Effector memory CD4-positive, alpha-beta T cell (primary cell): Measurements from ENCODE around the gene TOMM40.
"Not testable (repeated sequence)": the region's sequence is repeated elsewhere in the genome, so short reads cannot be mapped to it uniquely, and the experiment has no call there.

Experiments used
- DNase-seq, 3 donors: peaks; one replicate each; pipeline ENCODE4 v3.0.0-alpha.2; 2020
- H3K27ac ChIP-seq: 2 replicates; pipeline ENCODE4 v1.7.0; 2013; ENCODE audit warnings: mild to moderate bottlenecking, low read length, moderate library complexity; ENCODE audit not compliant: insufficient read depth, poor library complexity, severe bottlenecking
- H3K27me3 ChIP-seq: replicated peaks from 2 replicates; pipeline ENCODE4 v1.7.0; 2013; ENCODE audit warnings: mild to moderate bottlenecking, low read length; ENCODE audit not compliant: insufficient read depth, control insufficient read depth, poor library complexity, severe bottlenecking
- H3K36me3 ChIP-seq: 2 replicates; pipeline ENCODE4 v1.7.0; 2013; ENCODE audit warnings: mild to moderate bottlenecking, low read length, moderate library complexity; ENCODE audit not compliant: control insufficient read depth, insufficient read depth
- H3K4me1 ChIP-seq: 2 replicates; pipeline ENCODE4 v1.7.0; 2013; ENCODE audit warnings: low read length, mild to moderate bottlenecking; ENCODE audit not compliant: control insufficient read depth, insufficient read depth, poor library complexity, severe bottlenecking
- H3K4me3 ChIP-seq: 2 replicates; pipeline ENCODE4 v1.7.0; 2013; ENCODE audit warnings: low read length, low read depth, mild to moderate bottlenecking; ENCODE audit not compliant: insufficient read depth, poor library complexity, severe bottlenecking
- H3K9me3 ChIP-seq: 2 replicates; pipeline ENCODE4 v1.7.0; 2013; ENCODE audit warnings: mild to moderate bottlenecking, low read length, moderate library complexity; ENCODE audit not compliant: control insufficient read depth

TOMM40 gene

DNA sequence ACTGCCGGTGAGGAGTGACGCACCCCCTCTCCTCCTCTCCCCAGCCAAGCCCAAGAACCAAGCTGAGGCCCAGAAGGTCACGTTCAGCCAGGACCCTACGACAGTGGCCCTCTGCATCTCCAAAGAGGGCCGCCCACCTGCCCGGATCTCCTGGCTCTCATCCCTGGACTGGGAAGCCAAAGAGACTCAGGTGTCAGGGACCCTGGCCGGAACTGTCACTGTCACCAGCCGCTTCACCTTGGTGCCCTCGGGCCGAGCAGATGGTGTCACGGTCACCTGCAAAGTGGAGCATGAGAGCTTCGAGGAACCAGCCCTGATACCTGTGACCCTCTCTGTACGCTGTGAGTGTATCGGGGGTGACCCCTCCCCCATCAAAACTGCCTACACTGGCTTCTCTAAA, 19.2 kb upstream of the TOMM40 start:
- H3K27me3 ChIP-seq: no peaks in the 10 kb centered on the region
- no peaks in the 10 kb centered on the region for H3K36me3 ChIP-seq

DNA sequence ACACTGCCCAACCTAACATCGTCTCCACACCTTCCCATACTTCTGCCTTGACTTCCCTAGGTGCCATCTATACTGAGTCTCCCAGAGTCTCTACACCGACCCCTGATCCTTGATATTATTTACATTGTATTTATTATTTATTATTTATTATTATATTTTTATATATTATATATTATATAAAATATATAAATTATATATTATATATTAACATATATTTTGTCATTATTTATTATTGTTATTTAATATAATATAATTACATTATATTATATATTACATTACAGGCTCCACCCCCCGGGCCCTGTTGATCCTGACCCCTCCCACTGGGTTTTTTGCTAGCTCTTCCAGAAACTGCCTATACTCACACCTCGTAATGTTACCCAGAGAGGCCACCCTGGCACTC, 18.4 kb upstream of the TOMM40 start:
- no peaks in the 10 kb centered on the region for H3K4me1 ChIP-seq
- no peak overlapping the region for H3K27ac ChIP-seq
- DNase-seq: no peak
- no peak overlapping the region for H3K4me3 ChIP-seq
- no peaks in the 10 kb centered on the region for H3K27me3 ChIP-seq
- no peaks in the 10 kb centered on the region for H3K36me3 ChIP-seq
- H3K9me3 ChIP-seq: no peaks in the 10 kb centered on the region

More for the DNA sequence above, 19.2 kb upstream of the TOMM40 start:
- Histone ChIP-seq H3K4me3 (no peak overlapping the region), H3K27ac (no peak overlapping the region), H3K4me1 (no peaks in the 10 kb centered on the region), H3K9me3 (no peaks in the 10 kb centered on the region)
- no peak for DNase-seq

DNA sequence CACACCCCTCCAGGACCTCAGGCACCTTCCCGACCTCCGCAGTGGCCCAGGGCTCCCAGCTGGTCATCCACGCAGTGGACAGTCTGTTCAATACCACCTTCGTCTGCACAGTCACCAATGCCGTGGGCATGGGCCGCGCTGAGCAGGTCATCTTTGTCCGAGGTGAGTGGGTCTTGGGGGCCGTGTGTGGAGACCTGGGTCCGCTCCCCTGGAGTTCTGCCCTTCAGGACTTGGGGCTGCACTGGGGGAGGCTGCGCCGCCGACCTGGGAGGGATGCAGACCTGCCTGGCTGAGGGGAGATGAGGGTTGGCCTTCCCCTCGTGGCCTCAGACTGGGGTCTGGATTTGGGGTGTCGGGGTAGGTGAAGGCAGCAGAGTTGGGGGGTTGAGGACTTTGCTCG, 16.7 kb upstream of the TOMM40 start:
- Histone ChIP-seq H3K27me3 (no peaks in the 10 kb centered on the region), H3K36me3 (no peaks in the 10 kb centered on the region), H3K4me1 (no peaks in the 10 kb centered on the region), H3K27ac (no peak overlapping the region), H3K4me3 (no peak overlapping the region), H3K9me3 (no peaks in the 10 kb centered on the region)
- no peak for DNase-seq

DNA sequence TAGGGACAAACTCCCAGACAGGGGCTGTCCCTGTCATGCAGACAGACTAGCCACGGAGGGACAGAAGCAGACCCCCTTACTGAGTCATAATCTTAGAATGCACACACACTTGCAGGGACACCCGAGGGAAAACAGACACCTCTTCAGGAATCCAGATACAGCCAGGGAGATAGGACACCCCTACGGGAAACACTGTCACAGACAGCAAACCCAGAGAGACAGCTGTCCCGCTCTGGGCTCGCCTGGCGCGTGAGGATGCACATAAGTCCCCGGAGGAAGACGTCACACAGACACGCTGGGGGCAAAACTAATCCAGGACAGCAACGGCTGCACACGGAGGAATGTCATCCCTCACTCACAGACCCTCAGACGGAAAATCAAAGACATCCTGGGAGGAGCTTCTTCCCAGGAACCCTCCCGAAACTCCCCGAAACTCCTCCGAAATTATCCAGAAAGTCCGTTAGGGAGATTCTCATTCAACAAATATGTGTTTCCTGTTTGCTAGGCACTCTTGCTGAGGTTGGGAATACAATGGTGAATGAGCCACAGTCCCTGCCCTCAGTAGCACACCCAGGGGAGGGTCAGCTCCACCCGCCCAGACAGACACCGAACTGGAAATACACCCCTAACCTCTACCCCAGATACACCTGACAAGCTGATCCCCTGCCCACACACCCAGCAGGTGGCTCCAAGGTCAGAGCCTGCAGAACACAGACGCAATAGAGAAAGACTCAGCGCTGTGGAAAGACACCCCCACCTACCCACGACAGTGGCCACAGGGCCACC, 15.2 kb upstream of the TOMM40 start:
- H3K9me3 ChIP-seq: no peaks in the 10 kb centered on the region
- no peak for DNase-seq
- no peaks in the 10 kb centered on the region for H3K4me1 ChIP-seq
- no peak overlapping the region for H3K4me3 ChIP-seq
- no peaks in the 10 kb centered on the region for H3K36me3 ChIP-seq
- H3K27ac ChIP-seq: no peak overlapping the region
- no peaks in the 10 kb centered on the region for H3K27me3 ChIP-seq

- Histone ChIP-seq H3K27ac (no peak overlapping the region), H3K36me3 (no peaks in the 10 kb centered on the region)
- no peak for DNase-seq
These were observed 14.0 kb upstream of the TOMM40 start for GRCh38 chr19:44876930-44877535.

DNA sequence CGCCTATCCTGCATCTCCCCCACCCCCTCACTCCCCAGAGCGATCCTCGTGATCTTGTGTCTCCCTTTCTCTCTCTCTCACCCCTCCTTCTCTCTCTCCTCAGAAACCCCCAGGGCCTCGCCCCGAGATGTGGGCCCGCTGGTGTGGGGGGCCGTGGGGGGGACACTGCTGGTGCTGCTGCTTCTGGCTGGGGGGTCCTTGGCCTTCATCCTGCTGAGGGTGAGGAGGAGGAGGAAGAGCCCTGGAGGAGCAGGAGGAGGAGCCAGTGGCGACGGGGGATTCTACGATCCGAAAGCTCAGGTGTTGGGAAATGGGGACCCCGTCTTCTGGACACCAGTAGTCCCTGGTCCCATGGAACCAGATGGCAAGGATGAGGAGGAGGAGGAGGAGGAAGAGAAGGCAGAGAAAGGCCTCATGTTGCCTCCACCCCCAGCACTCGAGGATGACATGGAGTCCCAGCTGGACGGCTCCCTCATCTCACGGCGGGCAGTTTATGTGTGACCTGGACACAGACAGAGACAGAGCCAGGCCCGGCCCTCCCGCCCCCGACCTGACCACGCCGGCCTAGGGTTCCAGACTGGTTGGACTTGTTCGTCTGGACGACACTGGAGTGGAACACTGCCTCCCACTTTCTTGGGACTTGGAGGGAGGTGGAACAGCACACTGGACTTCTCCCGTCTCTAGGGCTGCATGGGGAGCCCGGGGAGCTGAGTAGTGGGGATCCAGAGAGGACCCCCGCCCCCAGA, 12.8 kb upstream of the TOMM40 start:
- no peaks in the 10 kb centered on the region for H3K4me1 ChIP-seq
- no peaks in the 10 kb centered on the region for H3K36me3 ChIP-seq
- no peak for DNase-seq
- H3K4me3 ChIP-seq: no peak overlapping the region
- H3K27me3 ChIP-seq: no peaks in the 10 kb centered on the region
- H3K27ac ChIP-seq: no peak overlapping the region
- no peaks in the 10 kb centered on the region for H3K9me3 ChIP-seq

More at GRCh38 chr19:44876930-44877535, 14.0 kb upstream of the TOMM40 start:
- no peaks in the 10 kb centered on the region for H3K4me1 ChIP-seq
- no peaks in the 10 kb centered on the region for H3K9me3 ChIP-seq
- H3K27me3 ChIP-seq: no peaks in the 10 kb centered on the region
- H3K4me3 ChIP-seq: no peak overlapping the region

GRCh38 chr19:44879309-44880065, 11.6 kb upstream of the TOMM40 start:
- no peaks in the 10 kb centered on the region for H3K36me3 ChIP-seq
- H3K9me3 ChIP-seq: no peaks in the 10 kb centered on the region
- H3K4me3 ChIP-seq: no peak overlapping the region
- H3K4me1 ChIP-seq: no peaks in the 10 kb centered on the region
- H3K27me3 ChIP-seq: no peaks in the 10 kb centered on the region
- no peak for DNase-seq
- H3K27ac ChIP-seq: no peak overlapping the region

DNA sequence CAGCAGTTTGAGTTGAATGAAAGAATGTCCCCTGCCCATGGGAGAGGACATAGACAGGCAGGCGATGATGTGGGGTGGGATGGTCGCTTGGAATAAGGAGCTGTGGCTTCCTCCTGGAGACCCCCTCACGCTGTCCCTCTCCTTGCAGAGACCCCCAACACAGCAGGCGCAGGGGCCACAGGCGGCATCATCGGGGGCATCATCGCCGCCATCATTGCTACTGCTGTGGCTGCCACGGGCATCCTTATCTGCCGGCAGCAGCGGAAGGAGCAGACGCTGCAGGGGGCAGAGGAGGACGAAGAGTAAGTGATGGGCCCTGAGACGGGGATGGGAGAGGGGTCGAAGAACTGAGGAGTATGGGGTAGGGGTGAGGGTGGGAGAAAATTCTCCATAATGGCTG, 9.0 kb upstream of the TOMM40 start:
- no peak overlapping the region for H3K27ac ChIP-seq
- H3K9me3 ChIP-seq: no peaks in the 10 kb centered on the region
- DNase-seq: no peak
- H3K27me3 ChIP-seq: no peaks in the 10 kb centered on the region
- H3K36me3 ChIP-seq: no peaks in the 10 kb centered on the region
- H3K4me3 ChIP-seq: no peak overlapping the region
- no peaks in the 10 kb centered on the region for H3K4me1 ChIP-seq

DNA sequence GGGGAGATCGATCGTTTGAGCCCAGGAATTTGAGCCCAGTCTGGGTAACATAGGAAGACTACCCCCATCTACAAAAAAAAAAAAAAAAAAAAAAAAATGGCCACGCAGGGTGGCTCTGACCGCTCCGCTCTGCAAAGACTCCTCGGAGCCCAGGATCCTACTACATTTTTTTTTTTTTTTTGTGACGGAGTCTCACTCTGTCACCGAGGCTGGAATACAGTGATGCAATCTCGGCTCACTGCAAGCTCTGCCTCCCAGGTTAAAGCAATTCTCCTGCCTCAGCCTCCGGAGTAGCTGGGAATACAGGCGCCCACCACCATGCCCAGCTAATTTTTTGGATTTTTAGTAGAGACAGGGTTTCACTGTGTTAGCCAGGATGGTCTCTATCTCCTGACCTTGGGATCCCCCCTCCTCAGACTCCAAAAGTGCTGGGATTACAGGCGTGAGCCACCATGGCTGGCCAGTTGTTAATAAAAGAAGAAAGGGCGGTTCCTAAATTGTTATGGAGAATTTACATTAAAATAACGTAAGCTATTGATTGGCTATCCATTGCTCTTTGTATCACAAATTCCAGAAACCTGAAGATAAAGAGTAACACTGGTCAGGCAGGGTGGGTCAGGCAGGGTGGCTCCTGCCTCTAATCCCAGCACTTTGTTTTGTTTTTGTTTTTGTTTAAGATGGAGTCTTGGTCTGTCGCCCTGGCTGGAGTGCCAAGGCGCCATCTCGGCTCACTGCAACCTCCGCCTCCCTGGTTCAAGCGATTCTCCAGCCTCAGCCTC, 8.2 kb upstream of the TOMM40 start:
- not testable (repeated sequence) for H3K27ac ChIP-seq, H3K27me3 ChIP-seq, H3K4me3 ChIP-seq, DNase-seq, H3K9me3 ChIP-seq, H3K36me3 ChIP-seq, H3K4me1 ChIP-seq
